Kasumi-1 (cell line): ENCODE measurements around the gene SNTB2.
"Not testable (repeated sequence)": the region's sequence is repeated elsewhere in the genome, so short reads cannot be mapped to it uniquely, and the experiment has no call there.

Experiments
- DNase-seq, 2 experiments: peaks; one replicate each; lab custom pipeline; 2025; lab: John Stamatoyannopoulos, UW

The SNTB2 gene

DNA sequence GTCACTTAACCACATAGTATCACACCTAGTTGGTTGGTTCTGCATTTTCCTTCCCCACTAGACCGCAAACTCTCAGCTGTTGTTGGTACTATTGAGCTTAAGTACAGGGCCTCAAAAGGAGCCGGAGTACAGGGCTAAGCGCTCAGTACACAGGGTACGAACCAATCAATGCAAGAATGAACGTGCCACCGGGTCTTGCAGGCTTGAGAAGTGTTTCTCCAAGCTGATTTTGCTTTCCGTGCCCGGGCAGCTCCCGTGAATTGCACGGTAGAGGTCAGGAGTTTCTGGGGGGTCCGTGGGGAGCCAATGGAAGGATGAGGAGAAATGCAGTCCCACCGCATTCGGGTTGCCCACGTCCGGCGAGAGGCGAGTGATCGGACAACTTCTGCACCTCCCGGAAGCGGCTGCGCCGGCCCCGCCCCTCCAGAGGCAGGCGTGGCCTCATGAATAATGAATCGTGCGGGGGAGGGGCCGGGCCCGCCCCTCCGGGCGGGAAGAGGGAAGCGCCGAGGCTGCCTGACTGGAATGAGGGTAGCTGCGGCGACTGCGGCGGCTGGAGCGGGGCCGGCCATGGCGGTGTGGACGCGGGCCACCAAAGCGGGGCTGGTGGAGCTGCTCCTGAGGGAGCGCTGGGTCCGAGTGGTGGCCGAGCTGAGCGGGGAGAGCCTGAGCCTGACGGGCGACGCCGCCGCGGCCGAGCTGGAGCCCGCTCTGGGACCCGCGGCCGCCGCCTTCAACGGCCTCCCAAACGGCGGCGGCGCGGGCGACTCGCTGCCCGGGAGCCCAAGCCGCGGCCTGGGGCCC lies at the start of gene SNTB2:
SNTB2 (plus strand) TSS at position 523 of the 804 bp plus-strand sequence; CDS start at position 526, 3 bp downstream.
- DNase-seq = peak; percentile 67 to 74

DNA sequence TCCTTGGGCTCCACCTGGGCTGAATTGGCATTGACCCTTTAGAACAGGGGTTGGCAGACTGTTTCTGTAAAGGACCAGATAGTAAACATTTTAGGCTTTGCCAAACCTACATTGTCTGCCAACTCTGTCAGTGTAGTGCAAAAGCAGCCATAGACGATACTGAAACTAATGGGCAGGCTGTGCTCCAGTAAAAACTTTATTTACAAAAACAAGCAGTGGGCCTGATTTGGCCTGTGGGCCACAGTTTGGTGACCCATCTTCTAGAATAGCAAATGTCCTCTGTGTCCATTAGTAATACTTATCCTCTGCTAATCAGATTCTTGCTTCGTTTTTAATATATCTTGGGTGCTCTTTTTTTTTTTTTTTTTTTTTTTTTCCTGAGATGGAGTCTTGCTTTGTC lies 48.4 kb upstream of the SNTB2 start:
- no peak for DNase-seq

DNA sequence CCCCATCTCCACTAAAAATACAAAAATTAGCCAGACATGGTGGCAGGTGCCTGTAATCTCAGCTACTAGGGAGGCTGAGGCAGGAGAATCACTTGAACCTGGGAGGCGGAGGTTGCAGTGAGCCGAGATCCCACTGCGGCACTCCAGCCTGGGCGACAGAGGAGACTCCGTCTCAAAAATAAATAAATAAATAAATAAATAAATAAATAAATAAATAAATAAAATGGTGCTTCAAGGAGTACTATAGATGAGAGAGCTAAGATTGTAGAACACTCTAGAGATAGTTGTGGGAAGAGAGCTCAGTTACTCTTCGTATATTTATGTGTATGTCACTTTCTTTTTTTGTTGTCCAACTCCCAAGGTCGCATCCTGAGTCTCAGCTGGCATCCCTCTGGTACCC lies 47.5 kb upstream of the SNTB2 start:
- not testable (repeated sequence) for DNase-seq

DNA sequence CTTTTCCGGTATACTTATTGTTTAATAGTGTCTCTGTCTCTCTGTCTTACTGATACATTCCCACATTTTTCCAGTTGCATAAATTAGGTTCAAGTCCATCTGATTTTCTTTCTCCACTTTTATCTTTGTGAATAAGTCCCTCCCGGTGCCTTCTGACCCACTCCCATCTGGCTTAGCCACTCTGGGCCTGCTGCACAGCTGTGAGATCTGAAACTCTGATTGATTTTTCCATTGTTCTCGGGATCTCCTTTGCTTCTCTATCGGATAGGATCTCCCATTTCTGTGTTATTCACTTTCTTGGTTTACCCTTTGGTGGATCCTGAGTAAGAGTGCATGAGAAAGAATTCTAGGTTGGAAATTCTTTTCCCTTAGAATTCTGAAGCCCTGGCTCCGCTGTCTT lies 46.0 kb upstream of the SNTB2 start:
- DNase-seq = no peak

DNA sequence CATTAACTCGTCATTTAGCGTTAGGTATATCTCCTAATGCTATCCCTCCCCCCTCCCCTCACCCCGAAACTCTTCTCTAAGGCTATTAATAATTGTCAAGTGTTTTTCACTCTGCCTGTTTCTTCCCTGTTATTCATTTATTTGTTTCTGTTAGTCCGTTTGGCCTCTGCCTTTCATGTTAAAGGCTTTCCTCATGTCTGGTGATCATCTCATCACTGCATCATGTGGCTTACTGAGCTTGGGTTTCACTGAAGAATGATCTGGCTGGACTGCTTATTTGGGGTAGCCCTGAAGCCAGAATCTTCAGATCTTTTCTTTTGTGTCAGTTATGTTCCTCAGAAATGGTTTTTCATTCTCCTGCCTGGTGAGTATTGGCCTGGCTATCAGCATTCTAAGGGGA lies 45.0 kb upstream of the SNTB2 start:
- no peak for DNase-seq

DNA sequence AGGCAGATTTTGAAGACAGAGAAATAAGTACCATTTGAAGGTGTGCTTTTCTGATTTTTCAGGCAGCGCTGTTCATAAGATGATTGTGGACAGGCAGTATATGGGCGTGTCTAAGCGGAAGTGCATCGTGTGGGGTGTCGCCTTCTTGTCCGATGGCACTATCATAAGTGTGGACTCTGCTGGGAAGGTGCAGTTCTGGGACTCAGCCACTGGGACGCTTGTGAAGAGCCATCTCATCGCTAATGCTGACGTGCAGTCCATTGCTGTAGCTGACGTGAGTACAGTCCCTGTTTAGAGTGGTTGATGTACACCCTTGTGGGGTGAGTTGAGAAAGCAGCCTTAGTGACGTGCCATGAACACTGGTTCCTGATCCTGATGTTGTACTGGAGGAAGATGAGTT lies 43.8 kb upstream of the SNTB2 start:
- peak in 1 of 2 experiments; percentile 26 for DNase-seq

DNA sequence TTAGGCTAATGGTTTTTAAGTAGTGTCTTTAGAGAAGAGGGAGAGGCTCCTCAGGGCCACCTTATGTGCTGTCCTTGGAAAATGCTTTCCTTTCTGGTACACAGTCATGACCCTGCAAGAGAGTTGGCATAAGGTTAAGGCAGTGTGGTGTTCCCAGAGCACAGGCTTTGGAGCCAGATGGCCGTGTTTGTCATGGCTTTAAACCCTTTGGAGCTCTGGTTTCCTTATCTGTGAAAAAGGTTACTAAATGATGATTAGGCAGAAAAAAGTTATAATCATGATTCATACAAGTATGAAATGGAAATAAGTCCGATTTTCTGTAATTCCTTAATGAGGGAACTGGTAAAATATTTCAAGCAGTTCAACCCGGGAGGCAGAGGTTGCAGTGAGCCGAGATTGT lies 41.3 kb upstream of the SNTB2 start:
- DNase-seq = no peak

DNA sequence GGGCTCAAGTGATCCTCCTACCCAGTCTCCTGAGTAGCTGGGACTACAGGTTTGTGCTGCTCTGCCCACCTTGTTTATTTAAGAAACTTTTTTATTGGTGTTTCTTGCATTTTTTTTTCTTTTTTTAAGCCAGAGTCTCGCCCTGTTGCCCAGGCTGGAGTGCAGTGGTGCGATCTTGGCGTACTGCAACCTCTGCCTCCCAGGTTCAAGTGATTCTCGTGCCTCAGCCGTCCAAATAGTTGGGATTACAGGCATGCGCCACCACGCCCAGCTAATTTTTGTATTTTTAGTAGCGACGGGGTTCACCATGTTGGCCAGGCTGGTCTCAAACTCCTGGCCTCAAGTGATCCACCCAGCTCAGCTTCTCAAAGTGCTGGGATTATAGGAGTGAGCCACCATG lies 37.3 kb upstream of the SNTB2 start:
- DNase-seq = not testable (repeated sequence)

DNA sequence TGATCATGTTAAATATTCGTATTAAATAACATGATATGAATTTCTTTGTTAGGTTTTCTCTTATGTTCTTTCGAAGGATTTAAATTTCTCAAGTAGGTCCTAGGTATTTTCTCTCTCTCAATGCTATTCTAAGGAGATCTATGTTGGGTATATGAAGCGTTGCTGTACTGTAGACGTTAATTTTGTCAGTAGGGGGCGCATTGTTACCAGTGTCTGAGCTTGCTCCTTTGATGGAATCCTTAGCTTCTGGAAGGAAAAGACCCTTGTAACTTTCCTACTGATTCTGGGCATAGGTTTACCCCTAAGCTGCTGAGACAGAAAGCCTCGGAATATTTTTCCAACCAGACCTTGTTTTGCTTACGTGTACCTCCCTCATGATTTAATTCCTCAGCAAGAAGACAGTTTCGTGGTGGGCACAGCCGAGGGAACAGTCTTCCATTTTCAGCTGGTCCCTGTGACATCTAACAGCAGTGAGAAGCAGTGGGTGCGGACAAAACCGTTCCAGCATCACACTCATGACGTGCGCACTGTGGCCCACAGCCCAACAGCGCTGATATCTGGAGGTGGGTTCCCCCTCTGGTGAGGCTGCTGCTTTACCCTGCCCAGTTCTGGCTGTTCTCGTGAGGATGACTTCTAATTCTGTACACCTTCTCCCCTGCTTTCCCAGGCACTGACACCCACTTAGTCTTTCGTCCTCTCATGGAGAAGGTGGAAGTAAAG lies 36.7 kb upstream of the SNTB2 start:
- peak; percentile 82 to 90 for DNase-seq

DNA sequence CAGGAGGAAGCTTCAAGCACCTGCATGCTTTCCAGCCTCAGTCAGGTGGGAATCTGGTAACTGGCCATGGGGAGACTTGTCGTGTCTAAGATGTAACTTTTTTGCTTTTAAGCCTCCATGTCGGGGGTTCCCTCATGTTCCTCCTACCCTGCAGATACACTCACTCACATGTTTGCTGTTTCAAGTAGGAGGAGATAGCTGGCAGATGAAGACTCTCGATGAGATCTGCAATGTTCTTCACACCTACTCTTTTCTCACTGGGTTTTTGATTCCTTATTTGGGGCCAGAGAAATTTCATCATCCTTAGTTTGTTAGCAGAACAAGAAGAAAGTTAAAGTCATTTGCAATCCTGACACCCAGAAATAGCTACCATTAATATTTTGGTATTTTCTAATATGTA lies 29.8 kb upstream of the SNTB2 start:
- no peak for DNase-seq

DNA sequence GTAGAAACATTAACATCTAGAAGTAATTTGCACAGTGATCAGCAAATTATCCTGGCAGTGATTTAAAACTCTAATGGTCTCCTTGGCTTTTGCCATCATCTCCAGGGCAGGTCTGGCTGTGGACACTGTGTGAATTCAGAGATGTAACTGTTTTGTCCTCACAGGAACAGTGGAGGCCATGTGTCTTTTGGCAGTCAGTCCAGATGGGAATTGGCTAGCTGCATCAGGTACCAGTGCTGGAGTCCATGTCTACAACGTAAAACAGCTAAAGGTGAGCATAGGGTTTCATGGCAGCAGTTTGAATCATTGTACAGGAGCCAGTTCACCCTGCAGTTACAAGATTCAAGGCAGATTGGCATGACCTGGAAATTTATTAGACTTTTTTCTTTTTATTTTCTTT lies 26.8 kb upstream of the SNTB2 start:
- DNase-seq = no peak

DNA sequence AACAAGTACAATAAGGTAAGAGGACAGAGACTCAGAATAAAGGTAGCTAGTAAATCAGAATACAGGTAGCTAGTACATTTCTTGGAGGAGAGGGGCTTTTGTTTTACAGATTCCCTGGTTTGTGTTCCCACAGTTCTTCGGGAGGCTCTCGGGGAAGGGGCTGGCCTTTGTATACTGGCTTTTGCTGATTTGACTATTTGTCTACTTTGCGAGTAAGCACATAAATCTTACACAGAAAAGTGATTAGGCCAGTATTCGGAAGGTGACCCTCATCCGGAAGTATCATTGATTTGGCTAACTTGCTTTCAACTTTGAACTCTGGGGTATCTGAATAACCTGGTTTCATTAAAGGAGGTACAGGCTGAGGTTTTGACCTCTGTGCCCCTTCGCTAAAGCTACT lies 21.4 kb upstream of the SNTB2 start:
- no peak for DNase-seq

DNA sequence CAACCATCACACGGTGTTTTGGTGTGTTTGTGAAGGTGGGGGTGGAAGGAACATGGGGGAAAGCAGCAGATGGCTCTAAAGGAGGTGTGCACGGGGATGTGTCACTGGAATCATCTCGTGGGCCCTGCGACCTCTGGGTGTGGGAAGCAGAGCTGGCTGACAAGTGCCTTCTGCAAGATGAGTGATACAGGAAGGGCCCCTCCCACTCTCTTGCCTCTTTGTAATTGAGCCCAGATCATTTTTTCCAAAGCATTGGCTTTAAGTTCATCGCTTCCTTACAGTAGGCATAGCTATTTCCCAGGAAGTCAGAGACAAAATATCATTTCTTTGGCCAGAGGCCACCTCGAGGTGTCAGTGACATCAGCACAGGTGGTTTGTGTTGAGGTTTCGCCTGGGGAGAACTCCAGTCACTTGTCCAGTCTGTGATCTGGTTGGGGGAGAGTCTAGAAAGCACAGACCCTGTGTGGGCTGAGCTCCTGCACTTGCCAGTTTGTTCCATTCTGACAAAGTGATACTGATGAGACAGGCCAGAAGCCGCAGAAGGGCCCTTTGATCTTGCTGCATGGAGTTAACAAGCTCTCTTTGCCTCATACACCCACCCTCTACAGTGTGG lies 20.6 kb upstream of the SNTB2 start:
- DNase-seq = no peak

DNA sequence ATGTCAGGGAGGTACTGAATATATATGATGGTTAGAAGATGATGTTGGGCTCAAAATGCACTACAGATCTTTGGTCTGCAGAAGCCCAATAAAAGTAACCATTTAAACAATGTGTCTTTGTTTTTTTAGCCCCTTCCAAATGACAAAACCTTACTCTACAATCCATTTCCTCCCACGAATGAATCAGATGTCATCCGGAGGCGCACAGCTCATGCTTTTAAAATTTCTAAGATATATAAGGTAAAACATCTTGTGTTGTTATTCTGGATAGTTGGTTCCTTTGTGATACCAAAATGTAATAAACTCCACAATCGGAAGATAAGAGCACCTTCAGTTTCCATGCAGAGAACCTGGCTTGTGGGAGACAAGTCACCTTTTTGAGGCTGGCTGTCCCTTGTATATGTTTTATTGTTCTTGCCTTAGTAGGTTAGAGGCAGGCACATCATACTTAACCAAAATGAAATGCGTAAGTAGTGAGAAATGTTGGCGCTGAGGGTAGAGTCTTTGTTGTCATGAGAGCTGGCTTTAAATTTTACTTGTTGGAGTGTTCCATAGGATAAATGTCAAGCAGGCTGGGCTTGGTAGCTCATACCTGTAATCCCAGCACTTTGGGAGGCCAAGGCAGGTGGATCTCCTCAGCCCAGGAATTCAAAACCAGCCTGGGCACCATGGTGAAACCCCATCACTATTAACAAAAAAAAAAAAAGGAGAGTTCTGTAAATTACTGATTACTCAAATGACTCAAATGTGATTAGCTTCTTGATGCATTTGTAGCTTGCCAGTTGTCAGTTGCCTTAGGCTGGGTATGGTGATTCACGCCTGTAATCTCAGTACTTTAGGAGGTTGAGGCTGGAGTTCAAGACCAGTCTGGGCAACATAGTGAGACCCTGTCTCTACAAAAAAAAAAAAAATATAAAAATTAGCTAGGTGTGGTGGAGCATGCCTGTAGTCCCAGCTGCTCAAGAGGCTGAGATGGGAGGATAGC lies 19.7 kb upstream of the SNTB2 start:
- DNase-seq = no peak

DNA sequence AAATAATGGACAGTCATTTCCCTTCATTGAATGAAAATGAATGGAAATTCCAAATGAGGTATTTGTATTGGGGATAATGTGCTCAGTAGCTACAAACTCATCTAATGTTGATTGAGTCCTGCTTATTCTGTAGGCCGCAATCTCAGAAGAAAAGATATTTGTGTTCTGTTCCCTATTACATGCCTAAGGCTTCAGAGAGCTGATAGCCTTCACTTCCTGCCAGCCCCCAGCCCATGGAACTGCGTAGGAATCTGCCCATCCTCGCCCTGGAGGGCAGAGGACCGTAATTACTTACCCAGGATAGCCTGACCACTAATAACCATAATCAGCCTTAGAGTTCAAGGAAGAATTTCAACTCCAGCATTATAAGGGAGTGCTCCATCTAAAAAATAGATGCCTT lies 17.9 kb upstream of the SNTB2 start:
- DNase-seq = no peak

DNA sequence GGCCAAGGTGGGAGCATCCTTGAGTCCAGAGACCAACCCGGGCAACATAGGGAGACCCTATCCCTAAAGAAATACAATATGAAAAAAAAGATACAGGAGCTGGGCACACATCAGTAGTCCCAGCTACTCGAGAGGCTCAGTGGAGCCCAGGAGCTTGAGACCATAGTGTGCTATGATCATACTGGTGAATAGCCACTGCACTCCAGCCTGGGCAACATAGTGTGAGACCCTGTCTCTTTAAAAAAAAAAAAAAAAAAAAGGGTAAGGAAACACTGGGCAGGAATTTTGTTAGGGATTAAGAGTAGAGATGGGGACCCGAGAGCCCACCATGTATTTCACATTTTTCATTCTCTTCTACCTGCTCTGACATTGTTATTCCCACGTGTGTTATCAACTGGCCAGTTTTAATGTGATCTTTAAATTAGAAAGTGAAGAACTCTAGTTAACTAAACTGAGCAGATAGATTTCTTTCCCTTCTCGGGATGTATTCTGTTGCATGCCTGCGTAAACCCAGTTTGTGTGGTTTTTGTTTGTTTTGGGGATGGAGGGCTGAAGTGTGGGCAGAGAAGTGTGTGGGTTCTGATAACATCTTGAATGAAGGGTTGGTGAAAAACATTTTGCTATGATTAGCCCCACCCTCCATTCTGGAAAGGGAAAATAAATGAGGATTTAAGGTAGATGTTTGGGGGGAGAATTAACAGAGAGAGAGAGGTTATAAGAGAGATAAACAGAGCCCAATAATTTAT lies 17.2 kb upstream of the SNTB2 start:
- DNase-seq = no peak

DNA sequence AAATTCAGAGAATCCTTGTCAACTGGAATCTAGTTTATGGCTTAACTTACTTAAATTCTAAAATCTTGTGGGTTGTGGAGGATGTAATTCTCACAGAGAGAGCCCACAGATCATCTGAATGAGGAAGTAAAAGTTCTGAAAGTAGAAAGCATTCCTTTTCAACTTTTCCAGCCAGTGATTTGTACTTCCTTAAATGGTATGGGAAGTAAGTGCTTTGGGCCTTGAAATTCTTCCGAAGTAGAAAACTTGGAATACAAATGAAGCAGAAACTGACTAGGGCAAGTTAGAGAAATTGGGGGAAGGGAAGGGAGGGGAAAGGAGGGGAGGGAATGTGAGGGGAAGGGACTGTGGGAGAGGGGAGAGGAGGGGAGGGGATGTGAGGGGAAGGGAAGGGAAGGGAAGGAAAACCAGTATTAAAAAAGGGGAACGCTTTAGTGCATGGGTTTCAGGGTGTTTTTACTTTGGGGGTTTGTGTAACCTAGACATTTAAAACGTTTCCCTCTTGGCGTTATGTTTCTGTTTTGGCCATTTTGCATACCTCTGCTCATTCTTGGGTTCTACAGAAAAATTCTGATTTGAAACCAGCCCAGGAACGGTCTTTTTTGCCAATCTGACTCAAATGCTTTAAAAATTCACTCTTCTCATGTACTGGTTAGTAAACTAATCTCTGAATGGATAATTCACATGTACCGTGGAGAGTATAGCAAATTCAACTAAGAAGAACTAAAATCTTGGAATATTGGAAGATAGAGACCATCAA lies 15.5 kb upstream of the SNTB2 start:
- peak; percentile 64 to 71 for DNase-seq

DNA sequence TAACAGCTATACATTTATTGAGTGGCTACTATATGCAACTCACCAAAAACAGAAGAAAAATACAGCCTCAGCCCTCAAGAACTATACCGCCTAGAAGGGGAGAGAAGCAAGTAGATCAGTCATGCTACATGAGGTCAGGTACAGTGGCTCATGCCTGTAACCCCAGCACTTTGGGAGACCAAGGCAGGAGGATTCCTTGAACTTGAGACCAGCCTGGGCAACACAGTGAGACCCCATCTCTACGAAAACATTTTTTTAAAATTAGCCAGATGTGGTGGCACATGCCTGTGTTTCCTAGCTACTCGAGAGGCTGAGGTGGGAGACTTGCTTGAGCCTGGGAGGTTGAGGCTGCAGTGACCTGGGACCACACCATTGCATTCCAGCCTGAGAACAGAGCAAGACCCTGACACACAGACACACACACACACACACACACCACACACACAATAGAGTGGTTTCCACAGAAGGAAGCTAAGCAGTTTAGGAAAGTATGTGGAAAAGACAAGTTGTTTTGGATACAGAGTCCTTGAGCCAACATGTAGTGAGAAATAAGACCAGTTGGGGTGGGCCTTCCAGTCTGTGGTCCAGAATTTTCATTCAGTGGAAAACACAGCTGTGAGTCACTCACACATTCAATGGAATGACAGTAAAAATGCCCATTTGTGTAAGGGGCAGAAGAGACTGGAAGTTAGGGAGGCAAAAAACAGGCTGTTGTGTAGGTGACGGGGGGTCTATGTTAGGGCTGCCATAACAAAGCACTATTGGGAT lies 10.7 kb upstream of the SNTB2 start:
- no peak for DNase-seq

DNA sequence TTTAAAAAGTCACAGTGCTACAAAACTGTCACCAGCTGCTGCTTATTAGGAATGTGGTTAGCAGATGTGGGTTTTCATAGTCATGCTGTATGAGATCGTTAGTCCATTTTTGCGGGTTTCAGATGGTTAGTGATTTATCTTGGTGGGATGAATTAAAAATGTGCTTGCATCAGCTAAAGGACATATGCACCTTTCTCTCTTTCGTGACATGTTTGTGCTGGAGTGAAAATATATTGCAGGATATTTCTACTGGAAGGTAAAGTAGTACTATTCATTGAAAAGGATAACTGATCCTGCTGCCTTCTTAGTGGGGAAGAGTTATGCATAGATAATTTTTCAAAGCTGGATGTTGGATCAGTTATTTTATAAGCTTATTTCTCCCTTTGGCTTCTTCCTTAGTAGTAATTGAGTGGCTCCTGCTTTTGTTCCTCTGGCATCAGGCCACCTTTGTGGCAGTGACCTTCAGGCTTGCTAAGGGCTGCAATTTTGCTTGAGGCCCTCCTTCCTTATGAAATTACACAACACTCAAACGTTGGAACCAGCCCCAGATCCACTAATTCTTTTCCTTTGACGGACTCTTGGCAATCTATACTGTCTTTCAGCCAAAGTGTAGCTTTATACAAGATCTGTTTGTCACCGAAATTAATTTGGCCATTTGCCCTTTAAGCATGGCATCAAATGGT lies 7.5 kb upstream of the SNTB2 start:
- peak in 1 of 2 experiments; percentile 16 for DNase-seq
